ENCODE measurements around the gene CADPS2. TPM values are rescaled to one million over a fixed set of nuclear protein-coding genes. Genes with fewer than 3 reads are reported as not detected.

The CADPS2 gene
- total and polyA plus RNA-seq, 2 of the 4 experiments (the other 2 are of a cell fraction), result 0.10 to 0.54 TPM

DNA sequence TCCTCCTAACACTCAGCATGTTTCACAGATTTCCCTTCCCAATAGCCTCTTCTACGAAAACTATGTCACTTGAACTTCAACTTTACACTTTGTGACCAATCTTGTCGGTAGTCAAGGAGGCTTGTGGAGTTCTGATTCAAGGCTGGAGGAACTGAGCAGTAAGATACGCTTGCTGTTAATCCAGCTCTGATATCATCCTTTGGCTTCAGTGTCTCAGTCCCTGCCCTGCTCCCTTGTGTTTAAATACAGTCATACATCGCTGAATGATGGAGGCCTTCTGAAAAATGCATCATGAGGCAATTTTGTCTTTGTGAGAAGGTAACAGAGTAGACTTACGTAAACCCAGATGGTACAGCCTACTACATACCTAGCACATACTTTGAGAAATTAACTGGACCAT lies 360.9 kb downstream of the CADPS2 start:
- intact Hi-C loops (cut with micrococcal nuclease) (no loop called here), dilution Hi-C loops (cut with HindIII; ENCODE audit: low sequenced_read_pairs, unreplicated experiment) (no loop called here), in situ Hi-C loops (cut with MboI; ENCODE audit: low sequenced_read_pairs) (loop anchor here (25.0 kb wide), 1 partner anchor 313 kb away; no protein-coding TSS in a partner anchor)
- Histone ChIP-seq H3K4me2 (ENCODE audit: low read depth, low read length) (no peak overlapping the region), H4K8ac (ENCODE audit: low read depth in 2 of 2, low read length in 2 of 2) (no peak overlapping the region), H3K9ac (ENCODE audit: low read depth, low read length) (no peak overlapping the region), H3K9me1 (ENCODE audit: insufficient read depth, low read length) (no peaks in the 10 kb centered on the region), H4K20me1 (ENCODE audit: insufficient read depth, low read length) (no peaks in the 10 kb centered on the region), H2AFZ (replicated peaks; ENCODE audit: low read length, poor library complexity) (no peak overlapping the region), H2AK5ac (ENCODE audit: low read depth, low read length) (no peak overlapping the region), H3K18ac (ENCODE audit: low read depth, low read length) (no peak overlapping the region), H3K36me3 (ENCODE audit: control insufficient read depth, insufficient read depth, low read length) (no peaks in the 10 kb centered on the region), H3K79me1 (ENCODE audit: low read depth in 1 of 2, low read length in 2 of 2) (no peaks in the 10 kb centered on the region), H2BK20ac (ENCODE audit: low read depth, low read length) (no peak overlapping the region), H4K5ac (ENCODE audit: low read depth, low read length) (no peak overlapping the region), H3K56ac (ENCODE audit: extremely low read depth, insufficient read depth, low read length) (no peak overlapping the region), H3K9me3 (ENCODE audit: control insufficient read depth, insufficient read depth, low read length) (no peaks in the 10 kb centered on the region), H3K4ac (ENCODE audit: low read depth, low read length) (no peak overlapping the region), H3K23ac (ENCODE audit: low read depth, low read length) (no peak overlapping the region), H3K27ac (ENCODE audit: insufficient read depth, low read length) (no peak overlapping the region), H3K14ac (replicated peaks; ENCODE audit: low read depth, low read length) (no peak overlapping the region), H2BK120ac (ENCODE audit: low read depth, low read length) (no peak overlapping the region), H2AK9ac (replicated peaks; ENCODE audit: low read depth, low read length, poor library complexity) (no peak overlapping the region), H2BK15ac (ENCODE audit: low read depth, low read length) (no peak overlapping the region), H4K91ac (ENCODE audit: insufficient read depth, low read depth, low read length) (no peak overlapping the region), H2BK5ac (ENCODE audit: low read depth, low read length, poor library complexity, severe bottlenecking) (no peak overlapping the region), H3K4me1 (ENCODE audit: control insufficient read depth, insufficient read depth, low read length) (no peaks in the 10 kb centered on the region), H3K4me3 (ENCODE audit: insufficient read depth, low read depth, low read length) (no peak overlapping the region), H3K27me3 (ENCODE audit: control insufficient read depth, insufficient read depth, low read length) (no peaks in the 10 kb centered on the region)
- TF ChIP-seq CEBPB (IDR thresholded peaks at IDR 0.05; ENCODE audit: low read depth, low read length) (no peak), MXI1 (IDR thresholded peaks at IDR 0.05; ENCODE audit: borderline replicate concordance, low read depth, low read length) (no peak), BHLHE40 (IDR thresholded peaks at IDR 0.05; ENCODE audit: low read depth, low read length) (no peak)
- BruUV-seq (replicated peaks), result no TSS peak
- ChIA-PET POLR2A (ENCODE audit: unreplicated experiment) (no interaction called here), CTCF (no interaction called here)
- WGBS, 2 experiments (ENCODE audit: extremely low coverage in 2 of 2, insufficient read length in 1 of 2), result no CpG with 5 or more reads among the region's 5 CpGs
- ATAC-seq (ENCODE audit: low read depth) (no peak), DNase-seq (no peak)
